IPS DF 6.9 (cell line): ENCODE data around the gene MRTO4.
"Not testable (repeated sequence)": the region's sequence is repeated elsewhere in the genome, so short reads cannot be mapped to it uniquely, and the experiment has no call there.

Experiments used
- DNase-seq: peaks from one replicate; pipeline ENCODE4 v3.0.0-alpha.2; 2013; ENCODE audit warnings: low read depth, low spot score
- H3K27ac ChIP-seq: one replicate; pipeline ENCODE4 v1.5.1; 2013; ENCODE audit warnings: low read length, control low read depth
- H3K27me3 ChIP-seq: 2 replicates; pipeline ENCODE4 v1.6.1; 2013; ENCODE audit warnings: mild to moderate bottlenecking, low read length; ENCODE audit not compliant: control insufficient read depth, insufficient read depth
- H3K36me3 ChIP-seq: 2 replicates; pipeline ENCODE4 v1.6.1; 2013; ENCODE audit warnings: low read length; ENCODE audit not compliant: control insufficient read depth, insufficient read depth
- H3K4me1 ChIP-seq: 2 replicates; pipeline ENCODE4 v1.6.1; 2013; ENCODE audit warnings: low read length; ENCODE audit not compliant: control insufficient read depth, insufficient read depth
- H3K4me3 ChIP-seq: 2 replicates; pipeline ENCODE4 v1.5.1; 2013; ENCODE audit warnings: mild to moderate bottlenecking, low read length
- H3K9me3 ChIP-seq: 2 replicates; pipeline ENCODE4 v1.6.1; 2013; ENCODE audit warnings: low read length, inconsistent platforms; ENCODE audit not compliant: control insufficient read depth, insufficient read depth
- WGBS: extraction: QIAGEN DNeasy Blood & Tissue Kit; methylation state at CpG from one replicate; pipeline ENCODE4 v1.1.7; 2013; ENCODE audit warnings: mixed read lengths, missing lambda C conversion rate; ENCODE audit not compliant: insufficient read length, insufficient coverage; 5-methylcytosine and 5-hydroxymethylcytosine counted together

The MRTO4 gene

DNA sequence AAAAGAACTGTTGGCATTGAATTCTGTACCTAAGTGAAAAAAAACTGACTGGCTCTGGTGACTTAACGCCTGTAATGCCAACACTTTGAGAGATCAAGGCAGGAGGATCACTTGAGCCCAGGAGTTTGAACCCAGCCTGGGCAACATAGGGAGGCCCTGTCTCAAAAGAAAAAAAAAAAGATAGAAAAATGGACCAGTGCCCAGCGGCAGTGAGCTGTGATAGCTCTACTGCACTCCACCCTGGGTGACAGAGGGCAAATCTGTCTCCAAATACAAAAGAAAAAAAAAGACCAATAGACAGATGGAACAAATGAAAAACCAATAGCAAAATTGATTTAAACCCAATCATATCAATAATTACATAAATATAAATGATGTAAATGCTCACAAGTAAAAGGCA is 37.6 kb downstream of the MRTO4 start:
- Histone ChIP-seq H3K4me1 (no peaks in the 10 kb centered on the region), H3K27me3 (peaks cover 7% of the 10 kb centered on the region; the same call in 1 of the 2 replicates), H3K4me3 (no peak overlapping the region), H3K27ac (no peak overlapping the region), H3K9me3 (no peaks in the 10 kb centered on the region), H3K36me3 (no peaks in the 10 kb centered on the region)
- no CpG with 5 or more reads among the region's 2 CpGs for WGBS
- DNase-seq = no peak

DNA sequence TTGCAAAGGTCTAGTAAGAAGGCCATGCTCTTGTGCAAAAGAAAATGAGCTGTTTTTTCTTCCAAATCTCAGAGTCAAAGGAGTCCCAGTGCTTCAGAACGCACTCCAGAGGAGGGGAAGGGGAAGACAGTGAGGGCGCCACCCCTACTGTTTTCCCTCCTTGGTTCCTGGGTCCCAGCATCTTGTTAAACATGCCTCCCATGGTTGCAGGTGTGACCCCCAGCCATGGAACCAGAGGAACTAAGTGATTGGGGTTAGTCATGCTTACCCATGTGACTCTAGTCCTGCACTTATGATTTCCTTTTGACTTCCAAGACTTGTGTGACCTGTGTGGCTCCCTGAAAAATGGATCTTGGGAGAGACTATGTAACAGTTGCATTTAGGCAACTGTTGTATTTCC is 43.0 kb downstream of the MRTO4 start:
- DNase-seq = no peak
- Histone ChIP-seq H3K27ac (no peak overlapping the region), H3K27me3 (no peaks in the 10 kb centered on the region), H3K4me3 (no peak overlapping the region), H3K9me3 (peaks cover 5% of the 10 kb centered on the region; the same call in 1 of the 2 replicates), H3K36me3 (no peaks in the 10 kb centered on the region), H3K4me1 (no peaks in the 10 kb centered on the region)
- no CpG with 5 or more reads among the region's 2 CpGs for WGBS

DNA sequence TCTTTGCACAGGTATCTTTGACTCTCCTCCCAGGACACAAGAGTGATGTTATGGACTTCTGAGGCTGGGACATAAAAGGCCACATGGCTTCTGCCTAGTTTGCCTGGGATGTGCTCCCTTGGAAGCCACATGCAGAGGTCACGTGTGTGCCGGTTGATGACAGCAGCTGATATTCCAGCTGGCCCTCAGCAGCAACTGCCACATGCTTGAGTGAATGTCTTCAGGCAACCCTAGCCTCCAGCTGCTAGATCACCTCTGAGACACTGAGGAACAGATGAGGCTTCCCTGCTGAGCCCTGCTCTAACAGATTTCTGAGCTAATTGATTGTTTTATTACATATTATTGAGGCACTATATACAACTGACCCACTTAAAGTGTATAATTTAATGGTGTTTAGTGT is 48.6 kb downstream of the MRTO4 start:
- no peak for DNase-seq
- H3K36me3 ChIP-seq = peaks cover 5% of the 10 kb centered on the region; the same call in 1 of the 2 replicates
- WGBS = no CpG with 5 or more reads among the region's 2 CpGs
- H3K27me3 ChIP-seq = no peaks in the 10 kb centered on the region
- H3K9me3 ChIP-seq = peaks cover 2% of the 10 kb centered on the region
- no peaks in the 10 kb centered on the region for H3K4me1 ChIP-seq
- H3K27ac ChIP-seq = no peak overlapping the region
- H3K4me3 ChIP-seq = no peak overlapping the region

DNA sequence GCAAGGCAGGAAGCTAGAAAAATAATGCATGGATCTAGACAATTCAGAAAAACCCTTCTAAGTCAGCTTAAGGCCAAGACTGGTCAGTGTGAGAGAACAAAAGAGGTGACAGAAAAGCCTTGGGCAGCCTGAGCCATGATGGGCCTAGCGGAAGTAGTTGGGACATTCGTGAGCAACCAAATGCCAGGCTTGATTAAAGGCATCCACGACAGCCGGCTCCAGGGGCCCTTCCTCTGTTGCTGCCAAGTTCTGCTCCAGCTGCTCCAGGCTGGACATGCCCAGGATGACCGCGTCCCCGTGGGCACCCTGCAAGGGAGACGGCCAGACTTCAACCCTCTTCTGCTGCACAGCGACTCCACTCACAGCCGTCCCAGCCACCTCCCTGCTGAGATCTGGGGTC is 52.5 kb downstream of the MRTO4 start:
- H3K27me3 ChIP-seq, H3K4me1 ChIP-seq, H3K4me3 ChIP-seq, H3K36me3 ChIP-seq, DNase-seq, H3K27ac ChIP-seq, H3K9me3 ChIP-seq: not testable (repeated sequence)
- no CpG with 5 or more reads among the region's 10 CpGs for WGBS

DNA sequence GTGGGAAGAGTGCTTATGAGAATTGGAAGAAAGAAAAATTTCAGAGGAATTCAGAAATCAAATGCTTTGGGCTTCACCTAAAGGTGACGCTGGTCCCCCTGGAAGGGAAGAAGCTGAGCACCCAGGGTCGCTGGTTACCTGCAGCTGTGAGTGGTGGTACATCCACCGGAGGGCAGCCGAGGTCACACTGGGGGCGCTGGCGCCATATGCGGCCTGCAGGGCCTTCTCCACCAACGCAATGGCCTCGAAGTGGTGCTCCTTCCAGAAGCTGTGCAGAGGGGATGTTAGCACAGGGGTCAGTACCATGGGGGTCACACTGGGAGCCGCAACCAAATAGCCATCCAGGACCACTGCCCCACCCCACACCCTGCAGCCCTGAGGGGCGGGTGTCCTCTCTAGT is 54.3 kb downstream of the MRTO4 start:
- Histone ChIP-seq H3K27ac (no peak overlapping the region), H3K36me3 (peaks cover 7% of the 10 kb centered on the region; the same call in 1 of the 2 replicates), H3K4me1 (peaks cover 2% of the 10 kb centered on the region; the same call in 1 of the 2 replicates), H3K9me3 (no peaks in the 10 kb centered on the region), H3K4me3 (no peak overlapping the region), H3K27me3 (no peaks in the 10 kb centered on the region)
- no CpG with 5 or more reads among the region's 11 CpGs for WGBS
- no peak for DNase-seq

DNA sequence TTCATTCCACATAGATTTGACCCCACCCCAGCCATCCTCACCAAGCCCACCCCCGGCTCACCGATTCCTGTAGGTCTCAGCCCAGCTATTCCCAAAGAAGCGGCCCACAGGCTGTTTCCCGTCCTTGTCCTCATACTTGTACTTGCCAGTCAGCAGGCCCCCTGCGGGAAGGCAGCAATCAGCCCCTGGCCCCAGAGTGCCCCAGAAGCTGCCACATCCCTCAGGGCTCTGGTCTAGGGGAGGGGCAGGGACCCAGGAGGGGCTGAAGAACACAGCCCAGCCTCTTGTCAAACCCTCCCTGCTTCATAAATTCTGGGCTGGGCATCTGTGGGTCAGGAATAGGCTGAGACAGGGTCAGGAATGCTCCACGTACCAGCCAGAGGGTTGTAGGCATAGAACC is 55.3 kb downstream of the MRTO4 start:
- H3K27me3 ChIP-seq = no peaks in the 10 kb centered on the region
- no peak overlapping the region for H3K27ac ChIP-seq
- peaks cover 5% of the 10 kb centered on the region for H3K4me1 ChIP-seq
- no peak for DNase-seq
- WGBS = no CpG with 5 or more reads among the region's 6 CpGs
- peaks cover 7% of the 10 kb centered on the region; the same call in 1 of the 2 replicates for H3K36me3 ChIP-seq
- H3K4me3 ChIP-seq = no peak overlapping the region
- no peaks in the 10 kb centered on the region for H3K9me3 ChIP-seq

DNA sequence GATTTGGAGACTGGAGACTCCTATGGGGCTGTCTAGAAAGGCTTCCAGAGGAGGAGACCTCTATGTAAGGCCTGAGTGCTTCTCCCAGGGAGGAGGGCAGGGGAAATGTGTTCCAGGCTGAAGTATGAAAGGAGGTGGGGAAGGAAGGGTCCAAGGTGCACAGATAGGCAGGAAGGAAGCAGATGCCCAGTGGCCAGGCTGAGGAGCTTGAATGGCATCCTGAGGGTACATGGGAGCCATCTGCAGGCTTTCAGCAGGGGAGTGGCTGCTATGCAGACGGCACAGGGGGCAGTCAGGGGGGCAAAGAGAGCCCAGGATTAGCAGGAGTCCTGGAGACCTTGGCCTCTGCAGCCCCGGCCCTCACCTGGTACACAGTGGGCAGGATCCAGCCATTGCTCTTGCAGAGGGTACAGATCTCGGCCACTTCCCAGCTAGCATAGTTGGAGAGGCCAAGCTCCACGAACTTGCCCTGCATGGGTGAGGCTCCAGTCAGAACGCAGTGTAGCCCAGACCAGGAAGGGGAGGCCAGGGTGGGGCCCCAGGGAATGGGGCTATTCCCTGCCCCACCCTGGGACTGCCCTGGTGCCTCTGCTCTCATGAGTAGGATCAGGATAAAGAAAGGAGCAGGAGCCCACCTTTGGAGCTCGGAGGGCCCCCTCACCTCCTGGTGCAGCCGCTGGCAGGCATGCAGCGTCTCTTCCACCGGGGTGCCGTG is 56.3 kb downstream of the MRTO4 start:
- DNase-seq = no peak
- Histone ChIP-seq H3K27ac (no peak overlapping the region), H3K36me3 (peaks cover 7% of the 10 kb centered on the region; the same call in 1 of the 2 replicates), H3K27me3 (no peaks in the 10 kb centered on the region), H3K4me1 (peaks cover 7% of the 10 kb centered on the region), H3K4me3 (no peak overlapping the region), H3K9me3 (no peaks in the 10 kb centered on the region)
- WGBS = no CpG with 5 or more reads among the region's 10 CpGs

DNA sequence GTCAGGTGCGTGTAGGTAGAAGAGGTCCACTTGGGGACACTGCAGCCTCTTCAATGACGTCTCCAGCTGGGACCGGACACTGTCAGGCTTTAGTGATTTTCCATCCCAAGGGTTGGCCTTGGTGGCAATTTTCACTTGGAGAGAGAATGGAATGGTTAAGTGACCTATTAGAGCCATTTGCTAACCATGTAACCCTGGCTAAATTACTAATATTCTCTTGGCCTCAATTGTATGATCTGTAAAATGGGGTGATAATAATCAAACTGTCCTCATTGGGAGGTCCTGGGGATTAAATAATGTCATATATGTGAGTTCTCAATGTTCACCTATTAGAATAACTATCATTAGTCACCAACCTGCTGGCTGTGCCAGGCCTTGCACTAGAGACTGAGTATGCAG is 56.9 kb downstream of the MRTO4 start:
- Histone ChIP-seq H3K4me3 (no peak overlapping the region), H3K36me3 (peaks cover 7% of the 10 kb centered on the region; the same call in 1 of the 2 replicates), H3K9me3 (no peaks in the 10 kb centered on the region), H3K27me3 (no peaks in the 10 kb centered on the region), H3K27ac (no peak overlapping the region), H3K4me1 (peaks cover 7% of the 10 kb centered on the region)
- WGBS = no CpG with 5 or more reads among the region's 3 CpGs
- DNase-seq = no peak

DNA sequence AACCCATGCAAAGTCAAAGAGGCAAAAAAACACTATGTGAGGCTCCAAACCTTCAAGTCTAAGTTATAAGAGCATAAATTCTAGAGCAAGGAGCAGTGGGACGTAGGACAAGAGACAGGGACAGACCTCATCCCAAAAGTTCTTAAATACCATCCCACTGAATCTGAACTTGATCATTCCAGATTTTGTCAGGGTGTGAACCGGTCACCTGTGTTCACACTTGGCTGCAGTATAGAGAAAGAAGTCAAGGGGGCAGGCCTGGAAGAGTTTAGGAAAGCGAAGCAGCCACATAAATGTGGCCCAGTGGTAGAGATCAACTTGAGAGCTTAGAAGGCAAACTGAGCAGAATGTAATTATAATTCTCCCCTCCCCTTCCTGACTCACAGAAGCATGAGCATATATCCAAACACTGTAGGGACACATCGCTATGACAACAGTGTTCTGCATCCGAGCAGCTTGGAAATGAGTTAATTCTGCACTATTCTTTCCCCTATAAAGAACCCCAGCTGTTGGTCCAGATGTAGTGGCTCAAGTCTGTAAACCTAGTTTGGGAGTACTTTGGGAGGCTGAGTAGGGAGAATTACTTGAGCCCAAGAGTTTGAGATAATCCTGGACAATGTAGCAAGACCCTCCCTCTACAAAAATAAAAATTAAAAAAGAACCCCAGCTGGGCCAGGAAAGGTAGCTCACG is 57.7 kb downstream of the MRTO4 start:
- Histone ChIP-seq H3K27me3 (no peaks in the 10 kb centered on the region), H3K36me3 (peaks cover 3% of the 10 kb centered on the region; the same call in 1 of the 2 replicates), H3K27ac (no peak overlapping the region), H3K9me3 (no peaks in the 10 kb centered on the region), H3K4me3 (no peak overlapping the region), H3K4me1 (peaks cover 7% of the 10 kb centered on the region)
- DNase-seq = no peak
- no CpG with 5 or more reads among the region's 6 CpGs for WGBS
